ENCODE measurements around the gene MAGEC1.

DNA sequence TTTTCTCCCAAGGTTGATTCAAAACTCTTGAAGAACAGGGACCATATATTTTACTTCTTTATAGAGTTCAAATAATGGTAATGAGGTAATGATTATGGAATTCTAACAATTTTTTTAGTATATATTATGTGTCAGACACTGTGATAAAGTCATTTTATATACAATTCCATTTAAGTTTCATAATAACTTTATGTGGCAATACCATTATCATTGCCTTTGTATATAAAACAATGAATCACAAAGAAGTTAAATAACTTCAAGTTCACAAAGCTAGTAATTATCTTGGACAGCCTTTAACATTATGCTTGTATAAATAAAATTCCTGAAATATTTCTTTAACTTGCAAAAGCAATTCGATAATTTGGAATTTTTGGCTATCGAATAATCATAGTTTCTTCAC, 20.6 kb downstream of the MAGEC1 start:
- TF ChIP-seq, protein P1, sequence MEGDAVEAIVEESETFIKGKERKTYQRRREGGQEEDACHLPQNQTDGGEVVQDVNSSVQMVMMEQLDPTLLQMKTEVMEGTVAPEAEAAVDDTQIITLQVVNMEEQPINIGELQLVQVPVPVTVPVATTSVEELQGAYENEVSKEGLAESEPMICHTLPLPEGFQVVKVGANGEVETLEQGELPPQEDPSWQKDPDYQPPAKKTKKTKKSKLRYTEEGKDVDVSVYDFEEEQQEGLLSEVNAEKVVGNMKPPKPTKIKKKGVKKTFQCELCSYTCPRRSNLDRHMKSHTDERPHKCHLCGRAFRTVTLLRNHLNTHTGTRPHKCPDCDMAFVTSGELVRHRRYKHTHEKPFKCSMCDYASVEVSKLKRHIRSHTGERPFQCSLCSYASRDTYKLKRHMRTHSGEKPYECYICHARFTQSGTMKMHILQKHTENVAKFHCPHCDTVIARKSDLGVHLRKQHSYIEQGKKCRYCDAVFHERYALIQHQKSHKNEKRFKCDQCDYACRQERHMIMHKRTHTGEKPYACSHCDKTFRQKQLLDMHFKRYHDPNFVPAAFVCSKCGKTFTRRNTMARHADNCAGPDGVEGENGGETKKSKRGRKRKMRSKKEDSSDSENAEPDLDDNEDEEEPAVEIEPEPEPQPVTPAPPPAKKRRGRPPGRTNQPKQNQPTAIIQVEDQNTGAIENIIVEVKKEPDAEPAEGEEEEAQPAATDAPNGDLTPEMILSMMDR (conservative IDR thresholded peaks at IDR 0.05): no peak
- no peak for TF ChIP-seq ZFX (IDR thresholded peaks at IDR 0.05)

Data from C4-2B (cell line).